GM23248 (cell line): ENCODE data around the gene GAPT. TPM values are rescaled to one million over a fixed set of nuclear protein-coding genes. Genes with fewer than 3 reads are reported as not detected.
"Not testable (repeated sequence)": the region's sequence is repeated elsewhere in the genome, so short reads cannot be mapped to it uniquely, and the experiment has no call there.

Source experiments
- DNase-seq: peaks from one replicate; pipeline ENCODE4 v3.0.0-alpha.2; 2015
- H2AFZ ChIP-seq: fragments of 200-600 bp; sonication (generic); 2 replicates; pipeline ENCODE4 v1.6.1; 2016; ENCODE audit warnings: antibody characterized with exemption
- H3F3A ChIP-seq: fragments of 200-600 bp; sonication (generic); 2 replicates; pipeline ENCODE4 v1.6.1; 2016; ENCODE audit warnings: mild to moderate bottlenecking, antibody characterized with exemption, mixed run types; ENCODE audit not compliant: insufficient read depth
- H3K27ac ChIP-seq: fragments of 200-600 bp; sonication (generic); 2 replicates; pipeline ENCODE4 v1.5.1; 2016; ENCODE audit warnings: mild to moderate bottlenecking
- H3K27me3 ChIP-seq: fragments of 200-600 bp; sonication (generic); replicated peaks from 2 replicates; pipeline ENCODE4 v1.6.1; 2016; ENCODE audit warnings: mild to moderate bottlenecking; ENCODE audit not compliant: insufficient read depth
- H3K36me3 ChIP-seq: fragments of 200-600 bp; sonication (generic); 2 replicates; pipeline ENCODE4 v1.6.1; 2016; ENCODE audit warnings: low read depth, mild to moderate bottlenecking
- H3K4me1 ChIP-seq: fragments of 200-600 bp; sonication (generic); 2 replicates; pipeline ENCODE4 v1.6.1; 2016; ENCODE audit warnings: mild to moderate bottlenecking; ENCODE audit not compliant: insufficient read depth
- H3K4me2 ChIP-seq: fragments of 200-600 bp; sonication (generic); one replicate; pipeline ENCODE4 v1.6.1; 2016; ENCODE audit warnings: mild to moderate bottlenecking; ENCODE audit not compliant: unreplicated experiment
- H3K4me3 ChIP-seq: fragments of 200-600 bp; sonication (generic); 2 replicates; pipeline ENCODE4 v1.5.1; 2016; ENCODE audit warnings: mild to moderate bottlenecking
- H3K79me2 ChIP-seq: fragments of 200-600 bp; sonication (generic); 2 replicates; pipeline ENCODE4 v1.6.1; 2016; ENCODE audit warnings: mild to moderate bottlenecking; ENCODE audit not compliant: insufficient read depth
- H3K9ac ChIP-seq: fragments of 200-600 bp; sonication (generic); 2 replicates; pipeline ENCODE4 v1.6.1; 2016; ENCODE audit warnings: mild to moderate bottlenecking
- H3K9me2 ChIP-seq: fragments of 200-600 bp; sonication (generic); 2 replicates; pipeline ENCODE4 v1.6.1; 2016; ENCODE audit warnings: mixed run types, mild to moderate bottlenecking, moderate library complexity; ENCODE audit not compliant: insufficient read depth
- H3K9me3 ChIP-seq: fragments of 200-600 bp; sonication (generic); one replicate; pipeline ENCODE4 v1.6.1; 2017; ENCODE audit warnings: low read depth
- H4K20me1 ChIP-seq: fragments of 200-600 bp; sonication (generic); 2 replicates; pipeline ENCODE4 v1.6.0; 2016; ENCODE audit not compliant: insufficient read depth
- EZH2 ChIP-seq: fragments of 200-600 bp; sonication (generic); IDR thresholded peaks from 2 replicates; pipeline ENCODE4 v1.6.1; 2018; ENCODE audit warnings: antibody characterized with exemption, mild to moderate bottlenecking; ENCODE audit not compliant: insufficient read depth, poor library complexity, severe bottlenecking
- EZH2phosphoT487 ChIP-seq: fragments of 200-600 bp; sonication (generic); IDR thresholded peaks from 2 replicates; pipeline ENCODE4 v1.6.1; 2018; ENCODE audit warnings: antibody characterized with exemption, moderate library complexity, mild to moderate bottlenecking, low read depth; ENCODE audit not compliant: insufficient read depth
- WGBS, 2 experiments: methylation state at CpG; one replicate each; pipeline ENCODE4 v1.1.6; 2015 to 2017; ENCODE audit warnings: low lambda C conversion rate in 2 of 2, low coverage in 1 of 2; ENCODE audit errors: missing lambda C conversion rate in 2 of 2; 5-methylcytosine and 5-hydroxymethylcytosine counted together
- in situ Hi-C: fragments of 300-500 bp; cut with MboI; formaldehyde crosslinking; loops from 2 replicates; pipeline ENCODE4 v1.15.0; 2020
- polyA plus RNA-seq: library from polyadenylated mRNA; unstranded; fragments of >200 nt; fragmentation: Nextera tagmentation; extraction: Ambion mirVana; gene quantifications from 2 replicates; pipeline ENCODE4 v1.2.1, GENCODE V29; 2016
- total RNA-seq: library from RNA; depleted of rRNA; stranded (reverse); fragments of >200 nt; shearing (Covaris generic); gene quantifications from 2 replicates; pipeline ENCODE4 v1.2.3, GENCODE V29; 2014

GAPT gene
- total and polyA plus RNA-seq, 2 experiments from 2014 or later: not detected

DNA sequence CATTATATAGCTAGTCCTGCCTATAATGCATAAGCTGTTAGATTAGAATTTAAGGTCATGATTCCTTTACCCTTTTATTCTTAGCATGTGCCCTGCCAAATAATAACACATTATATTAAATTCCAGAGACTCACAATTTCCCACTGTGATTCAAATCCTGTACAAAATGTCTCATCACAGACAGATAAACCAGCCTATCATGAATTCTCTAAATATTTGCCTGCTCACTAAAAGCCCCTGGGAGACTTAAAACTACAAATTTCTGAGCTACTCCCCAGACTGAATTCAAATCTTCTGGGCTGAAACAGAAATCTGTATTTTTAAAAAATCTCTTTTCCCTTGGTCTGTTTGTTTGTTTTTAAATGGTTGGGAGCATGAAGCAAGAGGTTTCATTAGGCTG lies 32.7 kb downstream of the GAPT start:
- TF ChIP-seq EZH2 (no peak), EZH2phosphoT487 (no peak)
- Histone ChIP-seq H3K36me3 (no peaks in the 10 kb centered on the region), H3K27ac (no peak overlapping the region), H3K79me2 (no peaks in the 10 kb centered on the region), H3K4me3 (no peak overlapping the region), H3K4me2 (no peak overlapping the region), H3K4me1 (no peaks in the 10 kb centered on the region), H2AFZ (no peak overlapping the region), H3K27me3 (no peaks in the 10 kb centered on the region), H4K20me1 (no peaks in the 10 kb centered on the region), H3F3A (no peaks in the 10 kb centered on the region), H3K9ac (no peak overlapping the region), H3K9me2 (no peaks in the 10 kb centered on the region), H3K9me3 (no peaks in the 10 kb centered on the region)
- in situ Hi-C loops: loop anchor here (25.0 kb wide), 1 partner anchor 313 kb away; no protein-coding TSS in a partner anchor
- no peak for DNase-seq

DNA sequence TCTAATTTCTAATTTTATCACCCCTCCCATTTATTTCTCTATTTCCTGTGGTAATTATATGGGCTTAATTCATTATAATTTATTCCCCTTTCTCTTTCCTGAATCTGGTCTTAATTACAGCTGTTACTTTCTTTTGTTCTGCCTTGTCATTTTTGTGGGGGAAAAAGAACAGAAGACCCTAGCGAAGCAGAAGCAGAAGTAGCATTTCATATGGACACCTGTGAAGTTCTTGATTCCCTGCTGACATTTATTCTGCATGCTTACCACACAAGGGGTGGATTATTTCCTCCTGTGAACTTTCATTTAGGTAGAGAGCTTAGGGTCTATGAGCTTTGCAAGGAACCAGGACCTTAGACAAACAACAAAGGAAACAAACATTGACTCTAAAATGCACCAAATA lies 33.3 kb downstream of the GAPT start:
- no peaks in the 10 kb centered on the region for H3K9me3 ChIP-seq
- no peaks in the 10 kb centered on the region for H3K36me3 ChIP-seq
- no peaks in the 10 kb centered on the region for H3K4me1 ChIP-seq
- no peaks in the 10 kb centered on the region for H3K27me3 ChIP-seq
- in situ Hi-C loops: loop anchor here (25.0 kb wide), 1 partner anchor 313 kb away; no protein-coding TSS in a partner anchor
- TF ChIP-seq EZH2phosphoT487 (no peak), EZH2 (no peak)
- no peak overlapping the region for H3K9ac ChIP-seq
- no peak for DNase-seq
- no peaks in the 10 kb centered on the region for H3K9me2 ChIP-seq
- H3F3A ChIP-seq: no peaks in the 10 kb centered on the region
- H3K27ac ChIP-seq: no peak overlapping the region
- no peak overlapping the region for H3K4me3 ChIP-seq
- WGBS, 2 experiments: 42 to 53% methylated on average over 1 of the region's 1 CpG
- H3K79me2 ChIP-seq: no peaks in the 10 kb centered on the region
- no peaks in the 10 kb centered on the region for H4K20me1 ChIP-seq
- H3K4me2 ChIP-seq: no peak overlapping the region
- no peak overlapping the region for H2AFZ ChIP-seq

DNA sequence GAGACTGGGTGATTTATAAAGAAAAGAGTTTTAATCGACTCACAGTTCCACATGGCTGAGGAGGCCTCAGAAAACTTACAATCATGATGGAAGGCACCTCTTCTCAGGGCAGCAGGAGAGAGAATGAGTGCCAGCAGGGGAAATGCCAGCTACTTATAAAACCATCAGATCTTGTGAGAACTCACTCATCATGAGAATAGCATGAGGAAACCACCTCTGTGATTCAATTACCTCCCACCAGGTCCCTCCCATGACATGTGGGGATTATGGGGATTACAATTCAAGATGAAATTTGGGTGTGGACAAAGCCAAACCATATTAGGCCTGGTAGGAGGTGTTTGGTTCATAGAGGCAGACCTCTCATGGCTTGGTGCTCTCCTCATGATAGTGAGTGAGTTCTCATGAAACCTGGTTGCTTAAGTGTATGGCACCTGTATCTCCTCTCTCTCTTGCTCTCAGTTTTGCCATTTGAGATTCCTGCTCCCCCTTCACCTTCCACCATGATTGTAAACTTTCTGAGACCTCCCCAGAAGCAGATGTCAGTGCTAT lies 39.8 kb downstream of the GAPT start:
- Histone ChIP-seq H3K79me2 (no peaks in the 10 kb centered on the region), H3K9me2 (no peaks in the 10 kb centered on the region), H3K27me3 (no peaks in the 10 kb centered on the region), H3F3A (no peaks in the 10 kb centered on the region), H3K4me3 (no peak overlapping the region), H3K27ac (no peak overlapping the region), H3K36me3 (no peaks in the 10 kb centered on the region), H3K4me2 (no peak overlapping the region), H4K20me1 (no peaks in the 10 kb centered on the region), H3K9ac (no peak overlapping the region), H3K9me3 (no peaks in the 10 kb centered on the region), H3K4me1 (no peaks in the 10 kb centered on the region), H2AFZ (no peak overlapping the region)
- TF ChIP-seq EZH2phosphoT487 (no peak), EZH2 (no peak)
- DNase-seq: no peak
- 9 to 27% methylated on average over 1 of the region's 1 CpG for WGBS, 2 experiments
- in situ Hi-C loops: no loop called here

GRCh38 chr5:58541935-58542334 lies 50.7 kb downstream of the GAPT start:
- H3K79me2 ChIP-seq, H3K9ac ChIP-seq, DNase-seq, H3K4me1 ChIP-seq, H3K4me2 ChIP-seq, H3K27ac ChIP-seq, H3K9me3 ChIP-seq, H3K27me3 ChIP-seq, H3F3A ChIP-seq, H4K20me1 ChIP-seq, H3K36me3 ChIP-seq, H3K4me3 ChIP-seq, in situ Hi-C loops, H2AFZ ChIP-seq, H3K9me2 ChIP-seq: not testable (repeated sequence)
- 53 to 55% methylated on average over 9 of the region's 9 CpGs for WGBS, 2 experiments

DNA sequence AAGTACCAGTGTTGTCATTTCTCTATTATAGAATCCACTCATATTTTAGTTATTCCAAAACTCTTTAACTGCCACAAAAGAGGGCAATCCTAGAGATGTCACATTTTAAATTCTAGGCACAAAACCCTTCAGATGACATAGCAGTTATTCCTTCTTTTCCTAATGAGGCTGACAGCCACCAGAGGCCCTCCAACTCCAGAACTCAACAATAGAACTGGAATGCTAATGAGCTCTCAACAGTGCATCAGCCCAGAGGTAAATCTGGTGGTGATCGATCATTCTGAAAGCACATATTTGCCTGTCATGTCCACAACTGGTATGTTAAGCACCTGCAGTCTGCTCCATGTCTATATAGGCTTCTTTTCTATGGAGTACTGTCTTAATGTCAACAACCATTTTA lies 51.5 kb downstream of the GAPT start:
- Histone ChIP-seq H3K27ac (no peak overlapping the region), H3K9ac (no peak overlapping the region), H3K9me2 (no peaks in the 10 kb centered on the region), H3K4me1 (no peaks in the 10 kb centered on the region), H4K20me1 (no peaks in the 10 kb centered on the region), H3K36me3 (no peaks in the 10 kb centered on the region), H3K4me3 (no peak overlapping the region), H3K9me3 (no peaks in the 10 kb centered on the region), H3K4me2 (no peak overlapping the region), H3K79me2 (no peaks in the 10 kb centered on the region), H3F3A (no peaks in the 10 kb centered on the region), H2AFZ (no peak overlapping the region), H3K27me3 (no peaks in the 10 kb centered on the region)
- WGBS, 2 experiments: 15 to 29% methylated on average over 1 of the region's 1 CpG
- in situ Hi-C loops: no loop called here
- TF ChIP-seq EZH2 (no peak), EZH2phosphoT487 (no peak)
- no peak for DNase-seq
